Measurements from ENCODE around the gene MC1R. TPM values are rescaled to one million over a fixed set of nuclear protein-coding genes. Genes with fewer than 3 reads are reported as not detected.

The MC1R gene
- total and polyA plus RNA-seq, 10 of the 15 experiments (the other 5 are each of a cell fraction or from before 2014, with no cell fraction given): 0.06 to 2.3 (median 0.45) TPM

GRCh38 chr16:89909777-89910716 is 8.6 kb upstream of the MC1R start:
- peaks cover 10 to 14% of the 10 kb centered on the region in 2 experiments for H3K36me3 ChIP-seq (ENCODE audit: control insufficient read depth in 2 of 2, insufficient read depth in 2 of 2, low read length in 1 of 2)
- H3K27ac ChIP-seq (ENCODE audit: control insufficient read depth, insufficient read depth): no peak overlapping the region
- H4K20me1 ChIP-seq (ENCODE audit: control insufficient read depth, insufficient read depth): no peaks in the 10 kb centered on the region; the same call in 1 of the 2 replicates
- 80% methylated on average over 40 of the region's 47 CpGs for WGBS (ENCODE audit: insufficient coverage, insufficient replicate concordance, low lambda C conversion rate, missing lambda C conversion rate)
- CTCF ChIA-PET: interaction anchor here (0.5 to 3.0 kb wide), 26 partner anchors 9 to 204 kb away, joined by 3 to 15 read pairs (median 4); partner anchors contain the start of gene MC1R
- H3K4me3 ChIP-seq: no peak overlapping the region
- TF ChIP-seq HSF1 (IDR thresholded peaks at IDR 0.05; ENCODE audit: low read depth, low read length) (no peak), FOXM1 (IDR thresholded peaks at IDR 0.05; ENCODE audit: low read depth, low read length) (no peak), YY1 (IDR thresholded peaks at IDR 0.05; ENCODE audit: low read depth, low read length) (peak; percentile 52; the same call in 1 of the 2 replicates), LARP7 (IDR thresholded peaks at IDR 0.05) (0 out of 2 replicates have a peak, but pooled peaks have one; percentile 26), TCF12 (IDR thresholded peaks at IDR 0.05; ENCODE audit: low read depth, low read length) (peak; percentile 40; the same call in 1 of the 2 replicates), BHLHE40 (IDR thresholded peaks at IDR 0.05; ENCODE audit: borderline replicate concordance in 1 of 2, low read depth in 2 of 2, low read length in 1 of 2) (peak in 1 of 2 experiments; percentile 38; a peak in 1 of 4 replicates), SMC3 (IDR thresholded peaks at IDR 0.05; ENCODE audit: borderline replicate concordance, low read length) (peak; percentile 52; the same call in 1 of the 2 replicates), POLR2A (IDR thresholded peaks at IDR 0.05; ENCODE audit: low read depth, low read length) (peak; percentile 18; the same call in 1 of the 2 replicates), RAD21 (IDR thresholded peaks at IDR 0.05; ENCODE audit: insufficient read depth, low read depth, low read length) (peak; percentile 59), CTCF (IDR thresholded peaks at IDR 0.05 in 2 of 3, conservative IDR thresholded peaks at IDR 0.05 in 1 of 3; ENCODE audit: control insufficient read depth in 2 of 3, extremely low read depth in 1 of 3, insufficient read depth in 1 of 3, low read depth in 3 of 3, low read length in 3 of 3) (peak; percentile 79 to 92 (median 92)), IKZF1 (conservative IDR thresholded peaks at IDR 0.05) (0 out of 2 replicates have a peak, but pooled peaks have one; percentile 18), IRF3 (IDR thresholded peaks at IDR 0.05) (no peak)
- no peak overlapping the region for H2AFZ ChIP-seq (ENCODE audit: control insufficient read depth, low read depth, low read length)
- H3K9ac ChIP-seq (ENCODE audit: control insufficient read depth, insufficient read depth, low read length): no peak overlapping the region
- SMC1A ChIA-PET (ENCODE audit: uncharacterized antibody, unreplicated experiment): interaction anchor here (0.8 to 1.5 kb wide), 3 partner anchors 46 to 204 kb away, joined by 3 to 5 read pairs (median 5); no protein-coding TSS in a partner anchor
- ATAC-seq (peak; percentile 96), FAIRE-seq (peak; percentile 68), DNase-seq (ENCODE audit: low read depth, low spot score) (no peak)
- H3K4me2 ChIP-seq (ENCODE audit: control insufficient read depth, insufficient read depth): no peak overlapping the region
- intact Hi-C loops (cut with micrococcal nuclease; ENCODE audit: unreplicated experiment): loop anchor here (10.0 kb wide), 1 partner anchor 205 kb away; the partner anchor contains the start of gene SPATA2L
- H3K79me2 ChIP-seq (ENCODE audit: control insufficient read depth, insufficient read depth, low read length): no peaks in the 10 kb centered on the region
- TSS peak; percentile 56 for BruUV-seq (replicated peaks)
- POLR2A ChIA-PET: interaction anchor here (0.5 to 0.9 kb wide), 3 partner anchors 41 to 637 kb away, joined by 3 read pairs; no protein-coding TSS in a partner anchor
- RAD21 ChIA-PET (ENCODE audit: unreplicated experiment): interaction anchor here (0.7 to 1.4 kb wide), 7 partner anchors 47 to 210 kb away, joined by 3 to 10 read pairs (median 5); partner anchors contain the start of gene DBNDD1
- no peaks in the 10 kb centered on the region for H3K4me1 ChIP-seq (ENCODE audit: control insufficient read depth, insufficient read depth, low read length)
- in situ Hi-C loops (cut with MboI): no loop called here
- no peaks in the 10 kb centered on the region for H3K27me3 ChIP-seq (replicated peaks in 1 of 2; ENCODE audit: control insufficient read depth in 2 of 2, insufficient read depth in 2 of 2, low read length in 1 of 2)
- no peaks in the 10 kb centered on the region; the same call in 2 of the 3 replicates for H3K9me3 ChIP-seq (replicated peaks; ENCODE audit: control insufficient read depth, insufficient read depth, low read length)
